GM23338 (cell line): Measurements from ENCODE around the gene CFAP298. TPM values are rescaled to one million over a fixed set of nuclear protein-coding genes. Genes with fewer than 3 reads are reported as not detected.

Experiments
- ATAC-seq: fragments of 200-7000 bp; cut with Tn5 transposase; 3 replicates; pipeline ENCODE4 v1.9.1; 2020
- DNase-seq: peaks from one replicate; pipeline ENCODE4 v3.0.0-alpha.2; 2015; ENCODE audit warnings: low spot score
- H2AFZ ChIP-seq: fragments of 200-600 bp; sonication (generic); 2 replicates; pipeline ENCODE4 v1.8.0; 2016; ENCODE audit warnings: antibody characterized with exemption, mild to moderate bottlenecking, moderate library complexity
- H3F3A ChIP-seq: fragments of 200-600 bp; sonication (generic); replicated peaks from 2 replicates; pipeline ENCODE4 v1.8.0; 2017; ENCODE audit warnings: antibody characterized with exemption, mixed run types, low read depth
- H3K27ac ChIP-seq: fragments of 200-600 bp; sonication (generic); 2 replicates; pipeline ENCODE4 v1.6.1; 2016; ENCODE audit warnings: low read depth
- H3K27me3 ChIP-seq: fragments of 200-600 bp; sonication (generic); 2 replicates; pipeline ENCODE4 v1.8.0; 2016; ENCODE audit warnings: mild to moderate bottlenecking, mixed run types, moderate library complexity; ENCODE audit not compliant: insufficient read depth
- H3K36me3 ChIP-seq: fragments of 200-600 bp; sonication (generic); 2 replicates; pipeline ENCODE4 v1.8.0; 2016; ENCODE audit warnings: mild to moderate bottlenecking; ENCODE audit not compliant: insufficient read depth
- H3K4me1 ChIP-seq: fragments of 200-600 bp; sonication (generic); 2 replicates; pipeline ENCODE4 v1.8.0; 2016; ENCODE audit warnings: mild to moderate bottlenecking, moderate library complexity; ENCODE audit not compliant: insufficient read depth
- H3K4me2 ChIP-seq: fragments of 200-600 bp; sonication (generic); 2 replicates; pipeline ENCODE4 v1.7.1; 2017; ENCODE audit warnings: mixed run types
- H3K4me3 ChIP-seq: fragments of 200-600 bp; sonication (generic); 2 replicates; pipeline ENCODE4 v1.6.1; 2016; ENCODE audit warnings: mixed run types
- H3K79me2 ChIP-seq: fragments of 200-600 bp; sonication (generic); replicated peaks from 2 replicates; pipeline ENCODE4 v1.8.0; 2017; ENCODE audit warnings: mild to moderate bottlenecking; ENCODE audit not compliant: insufficient read depth
- H3K9me2 ChIP-seq: fragments of 200-600 bp; sonication (generic); 2 replicates; pipeline ENCODE4 v1.8.0; 2017; ENCODE audit not compliant: insufficient read depth
- H4K20me1 ChIP-seq: fragments of 200-600 bp; sonication (generic); replicated peaks from 2 replicates; pipeline ENCODE4 v1.8.0; 2017; ENCODE audit warnings: mild to moderate bottlenecking; ENCODE audit not compliant: insufficient read depth
- H3K27ac Mint-ChIP-seq: 2 replicates; pipeline ENCODE4 v1.8.0; 2020; ENCODE audit warnings: inconsistent platforms, mild to moderate bottlenecking, moderate library complexity, mixed read lengths
- H3K27me3 Mint-ChIP-seq: 3 replicates; pipeline ENCODE4 v1.8.0; 2022; ENCODE audit warnings: low read depth, mild to moderate bottlenecking, moderate library complexity, mixed read lengths, inconsistent platforms; ENCODE audit not compliant: insufficient read depth, poor library complexity
- H3K36me3 Mint-ChIP-seq: 3 replicates; pipeline ENCODE4 v1.8.0; 2021; ENCODE audit warnings: low read depth, mild to moderate bottlenecking, inconsistent platforms, moderate library complexity, mixed read lengths
- H3K4me1 Mint-ChIP-seq: 3 replicates; pipeline ENCODE4 v1.8.0; 2020; ENCODE audit warnings: mild to moderate bottlenecking, inconsistent platforms, mixed read lengths
- H3K4me3 Mint-ChIP-seq: 3 replicates; pipeline ENCODE4 v1.8.0; 2021; ENCODE audit warnings: moderate library complexity, mild to moderate bottlenecking, inconsistent platforms, mixed read lengths
- H3K9me3 Mint-ChIP-seq: 3 replicates; pipeline ENCODE4 v1.8.0; 2020; ENCODE audit warnings: moderate library complexity, mild to moderate bottlenecking, inconsistent platforms, mixed read lengths
- CREB1 ChIP-seq: fragments of 250-450 bp; sonication (Bioruptor Pico); IDR thresholded peaks from 2 replicates; pipeline ENCODE4 v1.5.0; 2020; ENCODE audit warnings: low read depth, mild to moderate bottlenecking, moderate library complexity
- CTCF ChIP-seq, 2 experiments: fragments of 200-600 bp in 1 of 2; sonication (generic) in 1 of 2; conservative IDR thresholded peaks; 2 replicates each; pipeline versions ENCODE4 v1.5.1 to v1.6.1; 2016 to 2017; ENCODE audit warnings: antibody characterized with exemption in 2 of 2, low read depth in 2 of 2, mild to moderate bottlenecking in 2 of 2, moderate library complexity in 1 of 2
- ETS1 ChIP-seq: IDR thresholded peaks from 2 replicates; pipeline ENCODE4 v1.6.1; 2016; ENCODE audit warnings: antibody characterized with exemption
- EZH2 ChIP-seq: fragments of 200-600 bp; sonication (generic); IDR thresholded peaks from one replicate; pipeline ENCODE4 v1.8.0; 2017; ENCODE audit warnings: antibody characterized with exemption, mild to moderate bottlenecking, low read depth; ENCODE audit not compliant: unreplicated experiment
- EZH2phosphoT487 ChIP-seq: fragments of 200-600 bp; sonication (generic); IDR thresholded peaks from one replicate; pipeline ENCODE4 v1.8.1; 2018; ENCODE audit warnings: antibody characterized with exemption; ENCODE audit not compliant: unreplicated experiment
- JUNB ChIP-seq: IDR thresholded peaks from one replicate; pipeline ENCODE4 v1.6.1; 2016; ENCODE audit warnings: antibody characterized with exemption; ENCODE audit not compliant: unreplicated experiment
- NANOG ChIP-seq: IDR thresholded peaks from 2 replicates; pipeline ENCODE4 v1.6.1; 2016; ENCODE audit warnings: antibody characterized with exemption, borderline replicate concordance
- POLR2AphosphoS5 ChIP-seq: IDR thresholded peaks from 2 replicates; pipeline ENCODE4 v1.6.1; 2016; ENCODE audit warnings: antibody characterized with exemption, low read depth
- REST ChIP-seq: IDR thresholded peaks from one replicate; pipeline ENCODE4 v1.6.1; 2018; ENCODE audit warnings: antibody characterized with exemption; ENCODE audit not compliant: unreplicated experiment
- STAT1 ChIP-seq: IDR thresholded peaks from one replicate; pipeline ENCODE4 v1.6.1; 2016; ENCODE audit warnings: antibody characterized with exemption; ENCODE audit not compliant: unreplicated experiment
- ZNF114 ChIP-seq: fragments of 250-450 bp; sonication (Bioruptor Pico); IDR thresholded peaks from 2 replicates; pipeline ENCODE4 v1.5.0; 2020; ENCODE audit warnings: mild to moderate bottlenecking, moderate library complexity
- ZNF331 ChIP-seq: fragments of 250-450 bp; sonication (Bioruptor Pico); IDR thresholded peaks from 2 replicates; pipeline ENCODE4 v1.5.0; 2020; ENCODE audit warnings: low read depth, mild to moderate bottlenecking, moderate library complexity
- ZNF462 ChIP-seq: fragments of 250-450 bp; sonication (Bioruptor Pico); IDR thresholded peaks from 2 replicates; pipeline ENCODE4 v1.5.0; 2020; ENCODE audit warnings: mild to moderate bottlenecking, moderate library complexity
- polyA plus RNA-seq: library from polyadenylated mRNA; unstranded; fragments of >200 nt; fragmentation: Nextera tagmentation; extraction: Ambion mirVana; gene quantifications from 2 replicates; pipeline ENCODE4 v1.2.1, GENCODE V29; 2016
- total RNA-seq: library from RNA; depleted of rRNA; stranded (reverse); fragments of >200 nt; shearing (Covaris generic); gene quantifications from 2 replicates; pipeline ENCODE4 v1.2.3, GENCODE V29; 2014

The CFAP298 gene
- total and polyA plus RNA-seq, 2 experiments from 2014 or later: 46.6 to 157 TPM

- peaks cover 46% of the 10 kb centered on the region for H3K4me1 Mint-ChIP-seq
Measured at GRCh38 chr21:32559006-32559610, 53.1 kb downstream of the CFAP298 start.

More at GRCh38 chr21:32559006-32559610, 53.1 kb downstream of the CFAP298 start:
- Histone ChIP-seq H4K20me1 (no peaks in the 10 kb centered on the region), H3F3A (0 out of 2 replicates have a peak, but pooled peaks cover 4% of the 10 kb centered on the region), H3K27me3 (no peaks in the 10 kb centered on the region), H3K4me2 (no peak overlapping the region), H2AFZ (no peak overlapping the region), H3K79me2 (no peaks in the 10 kb centered on the region), H3K4me3 (no peak overlapping the region), H3K27ac (no peak overlapping the region), H3K36me3 (no peaks in the 10 kb centered on the region), H3K4me1 (peaks cover 26% of the 10 kb centered on the region), H3K9me2 (no peaks in the 10 kb centered on the region; the same call in 1 of the 2 replicates)
- no peak overlapping the region for H3K27ac Mint-ChIP-seq
- peaks cover under 1% of the 10 kb centered on the region; the same call in 1 of the 3 replicates for H3K9me3 Mint-ChIP-seq
- TF ChIP-seq CTCF (conservative IDR thresholded peaks at IDR 0.05; ENCODE audit: low read depth in 2 of 2) (no peak), POLR2AphosphoS5 (no peak), ZNF331 (CRISPR knock-in tag) (no peak), EZH2 (no peak), ZNF114 (CRISPR knock-in tag) (no peak), JUNB (no peak), ZNF462 (CRISPR knock-in tag) (no peak), ETS1 (no peak), STAT1 (no peak), EZH2phosphoT487 (no peak), CREB1 (no peak), REST (no peak), NANOG (no peak)
- H3K36me3 Mint-ChIP-seq: peaks cover under 1% of the 10 kb centered on the region; the same call in 1 of the 3 replicates
- ATAC-seq: no peak
- H3K27me3 Mint-ChIP-seq: peaks cover 8% of the 10 kb centered on the region
- H3K4me3 Mint-ChIP-seq: no peak overlapping the region
- DNase-seq: no peak
